ENCODE data around the gene SLC38A7. TPM values are rescaled to one million over a fixed set of nuclear protein-coding genes. Genes with fewer than 3 reads are reported as not detected.

The SLC38A7 gene
- total RNA-seq, 1 experiment from 2014 or later, result 26.6 TPM

DNA sequence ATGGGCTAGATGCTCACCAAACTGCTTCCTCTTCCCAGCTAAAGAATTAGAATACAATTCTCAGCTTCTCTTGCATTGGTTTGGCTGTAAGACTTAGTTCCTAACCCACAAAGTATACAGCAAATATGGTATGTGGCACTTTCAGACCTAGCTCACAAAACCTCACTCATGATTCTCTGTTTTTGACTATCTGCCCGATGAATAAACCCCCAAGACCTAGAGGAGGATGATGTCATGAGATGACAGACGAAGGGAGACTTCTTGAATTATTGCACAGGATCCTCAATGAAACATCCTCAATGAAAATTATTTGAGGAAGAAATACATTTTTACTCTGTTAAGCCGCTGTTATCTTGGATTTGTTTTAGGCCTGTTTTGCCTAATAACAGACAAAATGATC is 69.3 kb downstream of the SLC38A7 start:
- Histone ChIP-seq H4K5ac (ENCODE audit: insufficient read length, low read depth, low read length) (no peak overlapping the region), H2BK20ac (ENCODE audit: low read depth, low read length, poor library complexity, severe bottlenecking) (no peak overlapping the region), H3K27ac (ENCODE audit: insufficient read length, low read depth, low read length) (no peak overlapping the region), H3K27me3 (ENCODE audit: insufficient read depth, low read length) (no peaks in the 10 kb centered on the region), H3K18ac (ENCODE audit: insufficient read length, low read depth, low read length) (no peak overlapping the region), H2AFZ (ENCODE audit: low read length) (no peak overlapping the region), H2BK12ac (ENCODE audit: insufficient read length, low read depth, low read length) (no peak overlapping the region), H3K4me2 (ENCODE audit: insufficient read depth, insufficient read length, low read length) (no peak overlapping the region), H3K9me3 (ENCODE audit: control insufficient read depth, low read depth, low read length) (no peaks in the 10 kb centered on the region), H2BK15ac (ENCODE audit: low read depth, low read length) (no peak overlapping the region), H3K79me2 (ENCODE audit: insufficient read depth, low read length) (peaks cover 31% of the 10 kb centered on the region; the same call in 1 of the 2 replicates), H4K8ac (replicated peaks; ENCODE audit: insufficient read length, low read depth, low read length) (no peak overlapping the region), H3K23me2 (ENCODE audit: insufficient read length, low read depth, low read length, poor library complexity, severe bottlenecking) (no peaks in the 10 kb centered on the region), H3K79me1 (ENCODE audit: insufficient read depth, low read depth, low read length, poor library complexity, severe bottlenecking) (peaks cover 5% of the 10 kb centered on the region), H3K4me1 (ENCODE audit: insufficient read depth, low read length) (no peaks in the 10 kb centered on the region), H3K14ac (ENCODE audit: insufficient read depth, low read length) (no peak overlapping the region), H3T11ph (ENCODE audit: low read length) (no peak overlapping the region), H2BK5ac (ENCODE audit: insufficient read length, low read length) (no peak overlapping the region), H3K9ac (ENCODE audit: extremely low read depth, insufficient read length, low read length) (no peak overlapping the region), H3K56ac (ENCODE audit: insufficient read length, low read depth, low read length) (no peak overlapping the region), H3K4ac (ENCODE audit: low read depth, low read length) (no peak overlapping the region), H4K20me1 (ENCODE audit: control insufficient read depth, insufficient read depth, insufficient read length) (no peaks in the 10 kb centered on the region), H4K91ac (ENCODE audit: insufficient read length, low read depth, low read length) (no peak overlapping the region), H3K23ac (ENCODE audit: insufficient read length, low read depth, low read length) (no peak overlapping the region), H2BK120ac (ENCODE audit: low read depth, low read length, poor library complexity, severe bottlenecking) (no peak overlapping the region), H2AK5ac (ENCODE audit: insufficient read length, low read length) (no peak overlapping the region)
- Mint-ChIP-seq H3K27ac (peak overlapping the region in 1 of 3 experiments; percentile 49; a peak in 1 of 7 replicates), H3K4me1 (no peaks in the 10 kb centered on the region), H3K9me3 (no peaks in the 10 kb centered on the region), H3K27me3 (ENCODE audit: low read depth) (no peaks in the 10 kb centered on the region), H3K36me3 (ENCODE audit: insufficient read depth in 1 of 3, low read depth in 3 of 3) (peaks cover 12 to 48% (median 43%) of the 10 kb centered on the region in 3 experiments; a peak in 6 of 7 replicates), H3K4me3 (no peak overlapping the region)
- TF ChIP-seq, protein P1, sequence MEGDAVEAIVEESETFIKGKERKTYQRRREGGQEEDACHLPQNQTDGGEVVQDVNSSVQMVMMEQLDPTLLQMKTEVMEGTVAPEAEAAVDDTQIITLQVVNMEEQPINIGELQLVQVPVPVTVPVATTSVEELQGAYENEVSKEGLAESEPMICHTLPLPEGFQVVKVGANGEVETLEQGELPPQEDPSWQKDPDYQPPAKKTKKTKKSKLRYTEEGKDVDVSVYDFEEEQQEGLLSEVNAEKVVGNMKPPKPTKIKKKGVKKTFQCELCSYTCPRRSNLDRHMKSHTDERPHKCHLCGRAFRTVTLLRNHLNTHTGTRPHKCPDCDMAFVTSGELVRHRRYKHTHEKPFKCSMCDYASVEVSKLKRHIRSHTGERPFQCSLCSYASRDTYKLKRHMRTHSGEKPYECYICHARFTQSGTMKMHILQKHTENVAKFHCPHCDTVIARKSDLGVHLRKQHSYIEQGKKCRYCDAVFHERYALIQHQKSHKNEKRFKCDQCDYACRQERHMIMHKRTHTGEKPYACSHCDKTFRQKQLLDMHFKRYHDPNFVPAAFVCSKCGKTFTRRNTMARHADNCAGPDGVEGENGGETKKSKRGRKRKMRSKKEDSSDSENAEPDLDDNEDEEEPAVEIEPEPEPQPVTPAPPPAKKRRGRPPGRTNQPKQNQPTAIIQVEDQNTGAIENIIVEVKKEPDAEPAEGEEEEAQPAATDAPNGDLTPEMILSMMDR (conservative IDR thresholded peaks at IDR 0.05), result no peak
- no peak for DNase-seq
- no CpG with 5 or more reads among the region's 3 CpGs for WGBS (ENCODE audit: extremely low coverage, insufficient read length, low lambda C conversion rate)

Other genes with a start within 250 kb of the SLC38A7 start
- gene NDRG4, start 184.6 kb downstream of the SLC38A7 start, total RNA-seq (2021), result 17.0 and 18.6 TPM in 2 replicates
- gene SETD6, start 169.3 kb downstream of the SLC38A7 start, total RNA-seq (2021), result 55.6 and 56.2 TPM in 2 replicates
- gene CNOT1, start 54.9 kb downstream of the SLC38A7 start, total RNA-seq (2021), result 314 and 328 TPM in 2 replicates
- 144 and 148 TPM in 2 replicates for gene GOT2, start 49.5 kb upstream of the SLC38A7 start, total RNA-seq (2021)